VCaP (cell line): ENCODE results near the gene CHIT1.

ENCODE experiments used
- H3K27ac ChIP-seq: fragments of 450-650 bp; 2 replicates; pipeline ENCODE4 v1.5.1; 2017
- CTCF ChIP-seq: fragments of 450-650 bp; conservative IDR thresholded peaks from 2 replicates; pipeline ENCODE4 v1.5.1; 2017; ENCODE audit warnings: mild to moderate bottlenecking, moderate library complexity

CHIT1 gene

GRCh38 chr1:203219171-203219570, 10.3 kb downstream of the CHIT1 start:
- TF ChIP-seq CTCF: no peak
- no peak overlapping the region for H3K27ac ChIP-seq

GRCh38 chr1:203217668-203218067, 11.8 kb downstream of the CHIT1 start:
- H3K27ac ChIP-seq: no peak overlapping the region
- no peak for TF ChIP-seq CTCF

GRCh38 chr1:203217139-203217655, 12.3 kb downstream of the CHIT1 start:
- H3K27ac ChIP-seq: no peak overlapping the region
- peak; percentile 40 for TF ChIP-seq CTCF

- peak; percentile 79 for TF ChIP-seq CTCF
- no peak overlapping the region for H3K27ac ChIP-seq
Measured at GRCh38 chr1:203216274-203217138, 13.0 kb downstream of the CHIT1 start.

- H3K27ac ChIP-seq: no peak overlapping the region
- TF ChIP-seq CTCF: no peak
Measured at GRCh38 chr1:203215573-203215972, 13.9 kb downstream of the CHIT1 start.

GRCh38 chr1:203214871-203215270, 14.6 kb downstream of the CHIT1 start:
- no peak overlapping the region for H3K27ac ChIP-seq
- TF ChIP-seq CTCF: no peak

- no peak overlapping the region for H3K27ac ChIP-seq
- no peak for TF ChIP-seq CTCF
Measured at GRCh38 chr1:203213126-203213525, 16.3 kb downstream of the CHIT1 start.
